Raji (cell line): ENCODE measurements around the gene INS.

Experiments used
- POLR2A ChIP-seq: IDR thresholded peaks from 2 replicates; pipeline ENCODE4 v1.6.1; 2011; ENCODE audit warnings: low read depth, low read length, control low read depth; ENCODE audit not compliant: insufficient read depth

Gene INS

GRCh38 chr11:2149864-2150847 is 10.9 kb downstream of the INS start:
- no peak for TF ChIP-seq POLR2A

- no peak for TF ChIP-seq POLR2A
Observed at GRCh38 chr11:2149460-2149859, 11.5 kb downstream of the INS start.

- no peak for TF ChIP-seq POLR2A
Observed at GRCh38 chr11:2148595-2148994, 12.4 kb downstream of the INS start.

- no peak for TF ChIP-seq POLR2A
Observed at GRCh38 chr11:2147391-2147790, 13.6 kb downstream of the INS start.

GRCh38 chr11:2146051-2146450 is 15.0 kb downstream of the INS start:
- no peak for TF ChIP-seq POLR2A

GRCh38 chr11:2144544-2145248 is 16.3 kb downstream of the INS start:
- no peak for TF ChIP-seq POLR2A

GRCh38 chr11:2143799-2144543 is 17.0 kb downstream of the INS start:
- TF ChIP-seq POLR2A = no peak

GRCh38 chr11:2143477-2143798 is 17.6 kb downstream of the INS start:
- TF ChIP-seq POLR2A = no peak

- TF ChIP-seq POLR2A = no peak
Observed at GRCh38 chr11:2142762-2143202, 18.2 kb downstream of the INS start.

- no peak for TF ChIP-seq POLR2A
Observed at GRCh38 chr11:2142300-2142759, 18.7 kb downstream of the INS start.

- no peak for TF ChIP-seq POLR2A
Observed at GRCh38 chr11:2140411-2141400, 20.3 kb downstream of the INS start.

GRCh38 chr11:2139621-2140337 is 21.2 kb downstream of the INS start:
- no peak for TF ChIP-seq POLR2A

- no peak for TF ChIP-seq POLR2A
Observed at GRCh38 chr11:2139123-2139521, 21.9 kb downstream of the INS start, which contains the start of gene IGF2. TSS of gene IGF2 (minus strand) at chr11:2139389. CDS start at chr11:2135523, 3,866 bp downstream.
